ENCODE results near the gene ATF7.

Gene ATF7

DNA sequence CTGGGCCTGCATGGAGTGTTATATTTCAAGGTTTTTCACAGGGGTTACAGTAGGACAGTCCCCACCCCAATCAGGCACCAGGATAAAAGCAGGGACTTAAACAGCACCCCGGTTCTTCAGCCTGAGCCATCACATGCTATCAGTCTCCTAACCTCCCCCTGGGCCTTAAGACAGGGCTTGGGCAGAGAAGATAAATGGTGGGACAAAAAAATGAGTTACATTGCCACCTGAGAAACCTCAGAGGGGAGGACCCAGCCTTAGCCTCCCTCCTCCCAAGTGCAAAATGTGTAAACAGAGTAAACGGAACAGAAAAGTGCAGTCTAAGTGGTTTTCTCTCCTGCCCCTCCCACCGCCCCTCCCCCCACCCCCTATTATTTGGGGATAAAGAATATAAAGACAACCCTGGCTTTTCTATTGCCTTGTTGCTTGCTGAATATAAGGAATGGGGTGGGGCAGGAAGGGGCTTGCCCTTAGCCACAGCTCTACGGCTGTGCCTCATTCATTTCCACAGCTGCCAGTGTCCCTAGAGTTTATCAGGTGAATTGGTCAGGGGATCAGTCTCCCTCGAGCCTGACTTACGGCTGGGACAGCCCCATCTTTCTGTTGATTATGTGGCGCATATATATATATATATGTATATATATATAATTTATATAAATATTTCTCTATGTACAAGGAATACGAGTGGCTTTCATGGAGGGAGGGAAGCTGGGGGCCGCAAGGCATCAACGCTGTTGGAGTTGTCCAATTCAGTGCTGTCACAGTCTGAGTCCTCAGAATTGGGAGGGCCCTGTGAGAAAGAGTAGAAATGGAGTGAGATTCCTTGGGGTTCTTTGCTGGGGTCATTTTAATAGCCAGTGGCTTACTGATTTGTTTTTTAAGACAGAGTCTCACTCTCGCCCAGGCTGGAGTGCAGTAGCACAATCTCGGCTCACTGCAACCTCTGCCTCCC is 145.4 kb downstream of the ATF7 start:
- DNase-seq: no peak

DNA sequence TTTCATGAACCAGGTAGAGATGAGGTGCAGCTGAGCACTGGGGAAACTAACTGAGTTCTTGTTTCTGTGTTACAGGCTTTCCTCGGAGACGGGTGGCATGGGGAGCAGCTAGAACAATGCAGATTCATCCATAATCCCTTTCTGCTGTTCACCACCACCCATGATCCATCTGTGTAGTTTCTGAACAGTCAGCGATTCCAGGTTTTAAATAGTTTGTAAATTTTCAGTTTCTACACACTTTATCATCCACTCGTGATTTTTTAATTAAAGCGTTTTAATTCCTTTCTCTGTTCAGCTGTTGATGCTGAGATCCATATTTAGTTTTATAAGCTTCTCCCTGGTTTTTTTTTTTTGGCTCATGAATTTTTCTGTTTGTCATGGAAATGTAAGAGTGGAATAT is 146.9 kb downstream of the ATF7 start:
- DNase-seq: no peak

DNA sequence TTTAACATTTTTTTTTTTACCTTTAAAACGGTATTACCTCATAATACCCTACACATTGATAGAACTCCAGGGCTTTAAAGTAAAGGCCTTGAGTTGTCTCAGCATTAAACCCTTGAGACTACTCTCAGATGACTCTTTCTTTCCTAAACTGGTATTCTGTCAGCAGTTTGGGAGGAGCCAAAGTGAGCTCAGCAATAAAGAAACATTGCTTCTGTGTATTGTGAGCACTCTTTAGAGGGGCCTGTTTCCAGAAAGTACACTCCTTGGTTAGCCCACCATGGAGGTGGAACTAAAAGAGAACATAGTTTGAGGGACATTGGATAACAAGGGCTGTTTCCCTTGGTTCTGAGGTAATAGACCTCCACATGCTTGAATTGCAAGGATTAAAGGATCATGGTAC is 147.3 kb downstream of the ATF7 start:
- no peak for DNase-seq

DNA sequence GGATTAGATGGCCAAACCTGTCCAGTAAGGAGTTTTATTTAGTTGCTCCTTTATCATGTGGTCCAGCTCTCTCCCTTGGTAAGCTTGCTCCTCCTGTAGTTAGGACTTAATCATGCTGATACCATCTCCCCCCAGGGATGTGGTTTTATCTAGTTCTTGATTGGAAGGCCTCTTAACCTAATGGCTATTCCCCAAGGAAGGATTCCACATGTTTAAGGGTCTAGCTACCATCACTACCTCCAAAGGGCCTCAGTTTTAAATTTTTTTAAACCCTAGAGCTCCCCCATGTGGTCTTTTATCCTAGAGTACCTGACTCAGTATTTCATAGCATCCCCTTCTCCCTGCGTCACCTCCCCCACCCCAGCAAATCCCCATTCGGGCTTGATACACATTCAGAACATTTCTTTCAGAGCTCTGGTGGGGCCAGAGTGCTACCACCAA is 149.4 kb downstream of the ATF7 start:
- no peak for DNase-seq

DNA sequence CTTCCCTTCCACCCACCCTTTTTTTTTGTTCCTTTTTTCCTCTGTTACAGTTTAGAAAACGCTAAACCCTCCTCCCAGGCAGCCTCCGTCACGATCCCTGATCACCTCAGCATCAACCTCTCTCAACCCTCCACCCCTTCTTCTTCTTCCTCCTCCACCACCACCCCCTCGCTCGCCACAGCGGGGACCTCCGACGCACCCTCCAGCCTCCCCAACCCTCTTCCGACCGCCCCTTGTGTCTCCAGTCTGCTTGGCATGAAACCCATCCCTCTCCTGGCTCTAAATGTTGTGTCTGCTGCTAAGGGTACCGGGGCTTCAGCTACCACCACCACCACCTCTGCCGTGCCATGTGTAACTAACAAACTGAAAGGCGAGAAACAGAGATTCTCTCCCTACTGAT is 151.4 kb downstream of the ATF7 start:
- DNase-seq: no peak

DNA sequence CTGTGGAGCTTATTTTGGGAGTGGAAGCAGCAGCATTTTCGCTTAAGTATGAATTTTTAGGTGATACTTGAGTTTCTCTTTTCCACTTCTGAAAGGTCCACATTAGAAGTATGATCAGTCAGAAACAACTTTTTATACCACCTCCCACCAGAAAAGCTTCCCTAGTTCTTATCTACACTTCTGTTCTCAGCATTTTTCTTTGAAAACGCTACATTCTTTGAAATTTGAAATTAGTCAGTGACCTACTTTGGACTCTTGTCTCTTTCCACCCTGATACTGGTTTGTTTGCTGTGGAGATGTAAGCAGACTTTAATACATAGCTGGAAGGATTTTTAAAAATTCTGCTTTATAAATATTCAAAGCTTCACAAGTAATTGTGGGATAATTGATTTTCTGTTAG is 152.1 kb downstream of the ATF7 start:
- DNase-seq: no peak

DNA sequence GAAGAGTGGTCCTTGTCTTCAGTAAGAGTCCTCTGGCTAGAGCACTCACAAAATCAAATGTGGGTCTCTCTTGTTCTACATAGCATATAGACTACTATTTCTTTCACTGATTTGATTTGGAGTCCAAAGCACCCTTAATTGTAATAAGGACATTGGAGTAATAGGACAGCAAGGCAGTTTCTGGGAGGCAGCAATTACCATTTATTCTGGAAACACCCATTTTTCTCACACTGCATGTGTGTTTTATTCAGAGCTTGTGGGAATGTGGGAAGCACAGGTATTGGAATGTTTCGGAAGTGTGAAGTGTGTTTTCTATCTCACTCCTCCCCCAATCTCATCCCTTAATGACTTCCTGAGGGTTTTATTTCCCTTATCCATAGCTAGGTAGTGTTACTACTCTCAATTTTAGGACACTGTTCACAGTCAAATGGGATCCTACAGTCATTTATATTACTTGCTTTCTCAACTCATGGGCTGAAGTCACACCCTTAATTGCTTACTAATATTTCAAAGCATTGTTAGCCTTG is 154.1 kb downstream of the ATF7 start:
- DNase-seq: no peak

DNA sequence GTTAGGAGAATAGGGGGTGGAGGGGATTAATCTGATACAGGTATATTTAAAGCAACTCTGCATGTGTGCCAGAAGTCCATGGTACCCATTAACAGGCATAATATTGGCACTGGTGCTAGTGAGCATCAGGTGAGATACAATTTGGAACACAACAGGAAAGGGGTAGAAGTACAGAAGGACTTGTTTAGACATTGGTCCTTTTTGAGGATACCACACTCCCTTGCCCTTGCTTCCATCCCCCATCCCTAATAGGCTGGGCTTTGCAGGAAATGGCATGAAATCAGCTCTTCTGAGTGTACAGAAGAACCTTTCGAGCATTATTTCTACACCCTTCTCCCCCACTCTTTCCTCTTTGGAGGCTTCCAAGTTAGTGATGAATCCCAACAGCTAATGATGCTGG is 157.9 kb downstream of the ATF7 start:
- no peak for DNase-seq

DNA sequence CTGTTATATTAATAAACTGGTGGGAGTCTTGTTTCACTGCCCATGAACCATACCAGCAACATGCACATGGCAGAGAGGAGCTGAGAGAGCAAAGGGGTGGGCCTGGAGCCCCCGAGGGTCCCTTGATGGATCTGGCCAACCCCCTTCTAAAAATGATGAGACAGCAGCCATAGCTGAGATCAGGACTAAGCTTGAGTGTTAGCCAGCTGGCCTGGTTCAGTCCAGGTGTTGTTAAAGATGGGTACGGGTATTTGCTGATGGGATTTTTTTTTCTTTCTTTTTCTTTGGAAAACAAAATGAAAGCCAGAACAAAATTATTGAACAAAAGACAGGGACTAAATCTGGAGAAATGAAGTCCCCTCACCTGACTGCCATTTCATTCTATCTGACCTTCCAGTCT is 158.3 kb downstream of the ATF7 start:
- no peak for DNase-seq

DNA sequence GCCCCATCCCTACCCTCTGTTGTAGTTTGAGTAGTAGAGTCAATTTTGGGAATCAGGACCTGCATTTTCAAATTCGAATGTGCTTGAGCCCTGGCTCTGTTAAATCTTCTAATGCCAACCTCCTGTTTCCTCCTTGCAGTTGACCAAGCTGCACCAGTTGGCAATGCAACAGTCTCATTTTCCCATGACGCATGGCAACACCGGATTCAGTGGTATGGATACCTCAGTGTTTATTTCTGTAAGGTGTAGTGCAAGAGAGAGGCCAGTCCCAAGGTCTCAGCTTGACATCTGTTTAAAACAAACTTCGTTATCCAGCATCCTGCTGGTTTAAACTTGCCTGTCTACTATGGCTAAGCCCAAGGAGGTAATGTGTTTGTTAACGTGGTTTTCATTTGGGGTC is 159.1 kb downstream of the ATF7 start:
- no peak for DNase-seq

DNA sequence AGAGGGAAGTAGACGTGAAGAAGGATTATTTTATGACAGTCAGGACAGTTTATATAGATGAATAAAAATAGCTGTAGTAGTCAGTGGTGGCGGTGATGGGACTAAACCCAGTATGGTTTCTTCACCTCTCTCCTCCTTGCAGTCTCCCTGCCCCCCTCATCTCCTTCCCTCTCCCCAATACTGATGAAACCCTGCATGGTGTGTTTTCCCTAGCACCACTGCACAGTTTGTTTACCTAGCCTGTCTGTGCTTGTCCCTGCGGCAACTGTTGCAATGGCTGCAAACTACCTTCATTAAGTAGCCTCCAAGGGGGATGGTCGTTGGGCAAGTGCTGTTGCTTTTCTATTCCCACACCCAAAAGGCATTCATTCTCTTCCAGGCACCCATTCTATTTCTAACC is 159.5 kb downstream of the ATF7 start:
- DNase-seq: no peak

DNA sequence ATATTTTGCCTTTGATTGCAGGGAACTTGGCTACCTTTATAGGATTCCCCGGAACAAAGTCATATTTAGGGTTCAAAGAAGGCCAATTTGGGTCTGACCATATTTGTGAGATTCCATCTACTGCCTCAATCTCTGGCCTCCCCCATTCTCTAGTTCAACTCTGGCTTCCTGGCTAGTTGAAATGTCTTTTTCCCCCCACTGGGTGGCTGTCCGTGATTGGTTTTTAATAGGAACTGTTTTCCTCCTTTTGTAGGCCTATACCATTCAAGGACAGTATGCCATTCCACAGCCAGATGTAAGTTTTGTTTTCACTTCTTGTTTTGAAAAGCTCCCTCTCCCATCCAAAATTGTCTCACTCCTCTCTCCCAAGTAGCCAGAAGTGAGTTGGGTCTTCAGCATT is 160.5 kb downstream of the ATF7 start:
- DNase-seq: no peak

DNA sequence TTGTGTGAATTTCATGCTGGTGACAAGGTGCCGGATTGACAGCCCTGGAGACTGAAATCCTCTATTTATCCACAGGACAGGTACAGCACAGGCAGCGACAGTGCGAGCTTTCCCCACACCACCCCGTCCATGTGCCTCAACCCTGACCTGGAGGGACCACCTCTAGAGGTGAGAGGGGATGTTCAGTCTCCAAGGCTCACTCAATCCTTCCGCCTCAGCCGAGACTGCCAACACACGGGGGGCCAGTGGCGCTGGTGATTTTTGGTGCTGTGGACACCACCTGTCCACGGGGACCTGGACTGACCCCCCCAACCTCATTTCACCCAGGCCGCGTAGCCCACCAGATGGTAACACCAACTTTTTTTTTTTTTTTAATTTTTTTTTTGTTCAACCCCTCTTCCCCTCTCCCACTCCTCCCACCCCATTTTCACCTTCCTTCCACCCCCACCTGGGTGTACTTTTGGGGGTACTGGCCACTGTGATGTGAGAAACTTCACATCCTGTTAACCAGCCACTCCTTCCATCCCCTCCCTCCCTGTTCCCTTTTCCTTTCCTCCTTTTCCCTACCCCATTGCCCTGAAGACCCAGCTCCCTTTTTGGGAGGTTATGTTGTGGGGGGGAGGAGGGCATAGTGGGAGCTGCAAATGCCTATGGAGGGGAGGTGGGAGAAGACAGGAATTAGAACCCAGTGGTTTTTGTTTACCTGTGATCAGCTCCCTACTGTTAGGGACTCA is 161.3 kb downstream of the ATF7 start:
- DNase-seq: no peak

DNA sequence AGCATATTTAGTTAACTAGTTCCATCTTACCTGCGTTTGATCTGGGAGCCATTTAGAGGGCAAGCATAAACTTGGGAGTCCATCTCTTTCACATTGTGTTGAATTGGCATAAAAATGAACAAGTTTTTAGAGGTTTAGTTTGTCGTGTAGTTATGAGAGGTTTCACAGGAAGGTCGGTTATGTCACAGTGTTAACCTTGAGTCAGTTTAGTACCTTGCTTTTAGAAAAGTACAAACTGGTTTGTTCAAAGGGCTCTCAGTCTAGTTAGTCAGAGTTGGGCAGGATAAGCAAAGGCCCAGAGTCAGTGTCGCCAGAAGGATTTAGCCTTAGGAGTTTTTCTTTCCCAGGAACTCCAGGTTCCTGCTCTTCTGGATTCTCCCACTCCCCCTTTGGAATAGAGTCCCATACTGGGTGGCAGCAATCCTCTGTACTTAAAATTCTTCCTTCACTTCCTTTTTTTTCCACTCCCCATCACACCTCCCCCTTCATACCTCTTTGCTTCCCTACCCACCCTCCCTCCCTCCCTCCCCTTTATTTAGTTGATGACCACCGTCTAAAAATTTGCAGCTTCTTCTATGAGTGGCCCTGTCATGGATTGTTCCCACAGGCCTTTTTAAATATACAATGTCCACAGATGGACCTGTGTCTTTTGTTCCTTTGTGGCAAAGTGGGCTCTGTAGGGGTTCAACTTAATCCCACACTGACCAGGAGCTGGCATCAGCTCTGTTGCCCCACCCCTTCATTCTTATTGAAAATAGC is 162.2 kb downstream of the ATF7 start:
- DNase-seq: no peak

DNA sequence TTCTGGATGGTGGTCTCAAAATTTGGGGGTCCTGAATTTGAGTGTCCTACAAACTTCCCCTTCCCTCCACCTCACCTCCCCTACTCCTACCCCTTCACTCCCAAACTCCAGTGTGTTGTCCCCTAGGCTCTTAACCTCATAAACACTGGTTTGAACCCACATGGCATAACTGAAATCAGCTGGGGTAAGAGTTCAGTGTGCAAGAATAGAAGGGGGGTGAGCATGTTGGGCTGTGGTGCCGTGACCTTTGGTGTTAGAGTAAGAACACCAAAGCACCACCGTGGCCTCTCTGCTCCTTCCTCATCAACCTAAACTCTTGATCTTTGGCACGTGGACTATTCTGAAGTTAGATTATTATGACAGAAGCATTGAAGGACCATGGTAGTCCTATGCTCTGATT is 163.2 kb downstream of the ATF7 start:
- DNase-seq: no peak

DNA sequence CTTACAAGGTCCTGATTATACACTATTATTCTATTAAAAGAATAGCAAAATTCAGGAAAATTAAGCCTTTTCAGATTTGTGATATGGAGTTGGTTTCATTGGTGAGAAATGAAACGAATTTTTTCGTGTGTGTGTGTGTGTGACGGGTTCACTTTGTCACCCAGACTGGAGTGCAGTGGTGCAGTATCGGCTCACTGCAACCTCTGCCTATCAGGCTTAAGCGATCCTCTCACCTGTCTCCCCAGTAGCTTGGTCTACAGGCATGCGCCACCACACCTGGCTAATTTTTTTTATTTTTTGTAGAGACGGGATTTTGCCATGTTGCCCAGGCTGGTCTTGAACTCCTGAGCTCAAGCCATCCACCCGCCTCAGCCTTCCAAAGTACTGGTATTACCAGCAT is 164.6 kb downstream of the ATF7 start:
- DNase-seq: no peak

DNA sequence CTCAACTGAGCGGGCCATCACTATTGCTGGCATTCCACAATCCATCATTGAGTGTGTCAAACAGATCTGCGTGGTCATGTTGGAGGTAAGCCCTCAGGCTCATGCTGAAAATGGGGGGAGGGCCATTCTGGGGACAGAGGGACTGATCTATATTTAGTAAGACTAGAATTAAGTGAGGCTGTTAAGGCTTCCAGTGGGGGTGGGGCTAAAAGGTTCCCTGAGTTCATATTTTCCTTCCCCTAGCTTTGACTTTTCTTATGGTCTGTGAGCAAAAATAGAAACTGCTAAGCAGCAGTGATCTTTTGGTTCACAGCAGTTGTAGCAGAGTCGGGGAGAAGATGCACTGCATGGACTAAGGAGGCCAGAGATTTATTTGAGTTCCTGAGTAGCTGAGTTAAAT is 165.1 kb downstream of the ATF7 start:
- DNase-seq: no peak

DNA sequence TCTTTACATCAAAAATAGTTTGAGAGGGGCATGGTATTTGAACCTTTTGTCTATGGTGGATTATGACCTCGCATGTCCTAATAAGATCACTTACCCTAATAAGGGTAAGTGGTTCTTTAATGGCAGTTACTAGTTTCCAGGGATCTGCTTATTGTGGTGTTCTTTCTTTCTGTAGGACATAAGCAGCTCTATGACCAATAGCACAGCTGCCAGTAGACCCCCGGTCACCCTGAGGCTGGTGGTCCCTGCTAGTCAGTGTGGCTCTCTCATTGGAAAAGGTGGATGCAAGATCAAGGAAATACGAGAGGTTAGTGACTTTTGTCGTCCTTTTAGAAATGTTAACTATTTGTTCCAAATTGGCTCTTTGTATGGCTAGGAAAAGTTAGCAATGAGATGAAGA is 167.1 kb downstream of the ATF7 start:
- no peak for DNase-seq
